G401.6 (cell line): ENCODE results near the gene TLCD3A.
"Not testable (repeated sequence)": the region's sequence is repeated elsewhere in the genome, so short reads cannot be mapped to it uniquely, and the experiment has no call there.

Experiments
- FAIRE-seq: peaks from 2 replicates; lab custom pipeline; 2012; peaks lifted over from hg19 to GRCh38; lab: Jason Lieb, UNC

TLCD3A gene

DNA sequence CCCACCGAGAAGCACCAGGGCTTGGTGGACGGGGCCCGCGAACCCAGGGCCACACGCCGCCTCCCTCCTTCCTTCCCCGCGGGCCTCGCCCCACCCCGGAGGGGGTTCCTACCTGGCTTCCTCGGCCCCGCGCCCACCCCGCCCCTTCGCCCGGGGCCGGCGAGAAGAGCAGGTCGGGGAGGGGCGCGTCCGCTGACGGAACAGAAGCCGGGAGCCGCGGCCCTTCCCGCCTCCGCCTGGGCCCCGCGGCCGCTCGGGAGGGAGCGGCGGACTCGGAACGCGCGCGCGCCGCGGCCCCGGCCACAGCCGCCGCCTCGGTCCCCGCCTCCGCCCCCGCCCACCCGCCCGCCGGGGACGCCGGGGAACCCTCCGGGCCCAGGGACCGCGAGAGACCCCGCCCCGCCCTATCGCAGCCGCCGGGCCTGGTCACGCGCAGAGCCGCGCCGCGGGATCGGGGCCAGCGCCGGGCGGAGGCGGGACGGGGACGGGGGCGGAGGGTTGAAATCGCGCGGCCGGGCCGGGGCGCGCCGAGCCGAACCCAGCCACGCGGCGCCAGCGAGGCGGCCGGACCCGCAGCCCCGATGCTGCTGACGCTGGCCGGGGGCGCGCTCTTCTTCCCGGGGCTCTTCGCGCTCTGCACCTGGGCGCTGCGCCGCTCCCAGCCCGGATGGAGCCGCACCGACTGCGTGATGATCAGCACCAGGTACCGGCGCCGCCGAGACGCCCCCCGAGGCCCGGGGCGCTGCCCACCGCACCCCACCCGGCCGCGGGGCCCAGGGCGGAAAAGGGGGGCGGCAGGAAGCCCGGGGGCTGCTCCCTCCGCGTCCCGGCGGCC lies at the start of gene TLCD3A:
Gene TLCD3A, plus strand, starts transcription at position 530 of the 835 bp plus-strand sequence. Its CDS starts 52 bp downstream, at position 582.
- FAIRE-seq = no peak

DNA sequence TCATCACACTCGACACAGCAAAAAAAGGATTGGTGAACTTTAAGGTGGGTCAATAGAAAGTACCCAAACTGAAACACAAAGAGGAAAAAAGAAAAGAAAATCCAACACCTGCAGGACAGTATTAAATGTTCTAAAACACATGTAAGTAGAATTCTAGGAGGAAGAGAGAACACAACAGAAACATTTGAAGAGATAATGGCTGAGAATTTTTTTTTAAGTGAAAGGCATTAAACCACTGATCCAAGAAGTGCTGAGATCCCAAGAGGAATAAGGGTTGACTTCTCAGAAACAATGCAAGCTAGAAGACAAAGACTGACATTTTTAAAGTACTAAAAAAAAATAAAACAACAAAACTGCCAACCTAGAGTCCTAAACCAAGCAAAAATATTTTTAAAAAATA lies 49.4 kb upstream of the TLCD3A start:
- no peak for FAIRE-seq

GRCh38 chr17:683499-684254 lies 48.7 kb upstream of the TLCD3A start:
- no peak for FAIRE-seq

DNA sequence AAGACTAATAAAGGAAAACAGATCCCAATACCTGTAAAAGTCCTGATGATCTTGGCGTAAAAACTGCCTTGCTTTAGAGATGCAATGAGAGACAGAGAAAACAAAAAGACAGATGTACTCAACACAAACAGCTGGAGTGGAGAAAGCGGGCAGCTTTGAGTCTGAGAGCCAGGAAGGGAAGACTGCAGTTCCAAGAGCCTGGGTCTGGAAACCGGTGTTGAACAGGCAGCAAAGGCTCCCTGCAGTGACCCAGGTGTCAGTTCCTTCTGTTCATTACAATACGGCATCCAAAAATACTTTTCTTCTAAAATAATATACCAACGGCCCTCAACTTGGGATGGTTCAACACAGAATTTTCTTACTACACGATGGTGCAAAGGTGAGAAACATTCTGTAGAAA lies 47.4 kb upstream of the TLCD3A start:
- FAIRE-seq = no peak

- FAIRE-seq = no peak
Observed at GRCh38 chr17:688100-688989, 44.1 kb upstream of the TLCD3A start.

DNA sequence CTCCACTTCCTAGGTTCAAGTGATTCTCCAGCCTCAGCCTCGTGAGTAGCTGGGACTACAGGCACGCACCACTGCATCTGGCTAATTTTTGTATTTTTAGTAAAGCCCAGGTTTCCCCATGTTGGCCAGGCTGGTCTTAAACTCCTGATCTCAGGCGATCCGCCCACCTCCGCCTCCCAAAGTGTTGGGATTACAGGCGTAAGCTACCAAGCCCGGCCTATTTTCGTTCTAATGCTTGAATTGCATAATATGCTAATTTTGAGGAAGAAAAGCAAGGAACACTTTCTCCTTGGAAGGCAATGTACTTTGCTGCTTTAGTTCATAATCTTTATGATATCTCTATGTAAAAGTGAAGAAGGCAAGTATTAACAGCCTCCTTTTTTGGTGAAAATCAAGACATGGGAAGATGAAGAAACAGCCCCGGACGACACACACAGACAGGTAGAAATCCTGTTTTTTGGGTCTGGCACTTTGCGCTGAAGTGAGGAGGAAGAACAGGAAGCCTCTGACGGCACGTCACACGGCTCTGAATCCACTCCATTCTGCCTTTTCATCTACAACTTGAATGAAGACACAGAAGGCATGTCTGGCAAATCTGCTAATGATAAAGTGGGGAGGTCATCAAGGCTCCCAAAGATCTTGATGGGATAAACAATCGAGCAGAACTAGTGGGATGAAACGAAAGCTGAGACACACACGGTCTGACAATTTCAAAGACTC lies 42.7 kb upstream of the TLCD3A start:
- no peak for FAIRE-seq

GRCh38 chr17:690361-690760 lies 42.0 kb upstream of the TLCD3A start:
- no peak for FAIRE-seq

DNA sequence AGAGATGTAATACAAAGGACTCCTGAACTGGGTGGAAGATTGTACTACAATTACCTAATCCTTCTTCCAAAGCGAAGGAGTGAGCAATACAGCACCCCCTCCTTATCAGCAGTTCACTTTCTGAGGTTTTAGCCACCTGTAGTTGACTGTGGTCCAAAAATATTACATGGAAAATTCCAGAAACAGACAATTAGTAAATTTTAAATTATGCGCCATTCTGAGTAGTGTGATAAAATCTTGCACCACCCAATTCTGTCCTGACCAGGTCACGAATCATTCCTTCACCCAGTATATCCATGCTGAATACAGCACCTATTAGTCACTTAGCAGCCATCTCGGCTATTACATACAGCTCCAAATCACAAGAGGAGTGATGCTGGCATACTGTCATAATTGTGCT lies 41.0 kb upstream of the TLCD3A start:
- FAIRE-seq = no peak

DNA sequence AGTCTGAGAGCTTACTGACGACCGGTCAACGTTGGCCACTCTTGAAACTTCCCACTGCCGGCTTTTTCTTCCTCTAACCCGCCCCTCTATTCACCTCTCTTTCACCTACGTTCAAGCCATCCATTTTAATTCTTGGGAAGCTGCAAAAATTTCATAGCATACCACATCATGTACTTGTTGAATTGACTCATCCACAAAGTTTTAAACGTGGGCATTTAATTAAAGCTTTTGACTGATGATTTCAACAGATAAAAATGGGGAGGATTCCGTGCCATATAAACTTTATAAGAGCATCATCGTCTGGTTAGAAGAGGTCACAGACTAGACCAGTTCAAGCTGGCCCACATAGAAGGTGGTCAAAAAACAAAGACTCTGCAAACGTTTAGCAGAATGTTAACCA lies 40.3 kb upstream of the TLCD3A start:
- FAIRE-seq = no peak

DNA sequence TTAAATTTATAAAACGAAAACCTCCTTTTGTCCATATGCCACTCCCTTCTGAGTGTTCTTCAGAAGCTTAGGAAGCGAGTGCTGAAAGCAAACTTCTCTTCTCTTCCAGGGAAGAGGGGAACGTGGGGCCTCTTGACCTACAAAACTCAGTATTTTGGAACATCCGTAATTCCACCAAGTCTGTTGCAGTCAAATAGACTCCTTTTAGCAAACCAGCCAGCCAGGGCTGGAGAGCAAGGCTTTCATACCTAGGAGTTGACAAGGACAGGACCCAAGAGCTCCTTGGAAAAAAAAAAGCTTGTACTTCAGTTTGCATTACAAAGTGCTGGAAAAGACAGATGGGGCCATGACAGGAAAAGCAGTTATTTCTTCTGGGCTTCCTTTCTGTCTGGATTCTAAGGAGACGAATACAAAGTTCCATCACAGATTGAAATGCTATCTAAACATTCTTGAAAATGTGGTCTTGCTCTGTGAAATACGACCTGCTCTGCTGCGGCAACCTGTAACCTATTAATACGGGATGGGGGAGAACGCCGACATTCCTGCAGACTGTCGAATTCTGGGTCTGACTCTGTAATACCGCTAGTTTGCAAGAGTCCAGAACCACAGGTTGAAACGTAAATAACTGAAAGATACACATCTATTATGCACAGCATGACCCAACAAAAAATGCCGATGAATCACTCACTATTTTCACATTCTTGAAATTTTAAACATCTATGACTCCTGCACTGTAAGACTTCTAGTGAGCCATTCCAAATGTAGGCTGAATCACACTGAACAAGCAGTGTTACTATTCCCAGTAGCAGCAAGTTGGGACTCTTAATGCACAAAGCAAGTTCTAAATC lies 38.4 kb upstream of the TLCD3A start:
- peak; percentile 90 for FAIRE-seq

- no peak for FAIRE-seq
Observed at GRCh38 chr17:696369-696768, 36.0 kb upstream of the TLCD3A start.

DNA sequence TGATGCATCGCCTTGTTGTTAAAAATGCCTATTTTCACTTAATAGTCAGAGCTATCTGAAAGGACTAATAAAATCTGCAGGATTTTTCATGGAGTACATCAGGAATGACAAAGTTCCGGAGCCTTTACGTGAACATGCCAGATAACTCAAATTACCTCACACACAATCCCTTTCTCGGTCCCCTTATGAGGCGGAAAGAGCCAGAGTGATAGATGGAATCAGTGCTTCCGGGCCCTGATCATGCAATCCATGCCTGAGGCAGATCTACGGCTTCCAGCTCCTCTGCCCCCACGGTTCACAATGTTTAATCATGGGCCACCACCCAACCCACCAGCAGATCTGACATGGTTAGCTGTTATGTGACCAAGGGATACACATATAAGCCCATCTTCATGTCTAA lies 34.7 kb upstream of the TLCD3A start:
- no peak for FAIRE-seq

DNA sequence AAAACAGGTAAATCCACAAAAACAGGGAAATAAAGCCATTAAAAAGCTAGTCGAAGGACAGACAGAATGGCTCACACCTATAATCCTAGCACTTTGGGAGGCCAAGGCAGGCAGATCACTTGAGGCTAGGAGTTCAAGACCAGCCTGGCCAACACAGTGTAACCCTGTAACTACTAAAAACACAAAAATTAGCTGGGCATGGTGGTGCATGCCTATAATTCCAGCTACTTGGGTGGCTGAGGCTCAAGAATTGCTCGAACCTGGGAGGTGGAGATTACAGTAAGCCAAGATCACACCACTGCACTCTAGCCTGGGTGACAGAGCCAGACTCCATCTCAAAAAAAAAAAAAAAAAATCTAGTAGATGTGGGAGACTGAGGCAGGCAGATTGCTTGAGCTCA lies 34.3 kb upstream of the TLCD3A start:
- not testable (repeated sequence) for FAIRE-seq

DNA sequence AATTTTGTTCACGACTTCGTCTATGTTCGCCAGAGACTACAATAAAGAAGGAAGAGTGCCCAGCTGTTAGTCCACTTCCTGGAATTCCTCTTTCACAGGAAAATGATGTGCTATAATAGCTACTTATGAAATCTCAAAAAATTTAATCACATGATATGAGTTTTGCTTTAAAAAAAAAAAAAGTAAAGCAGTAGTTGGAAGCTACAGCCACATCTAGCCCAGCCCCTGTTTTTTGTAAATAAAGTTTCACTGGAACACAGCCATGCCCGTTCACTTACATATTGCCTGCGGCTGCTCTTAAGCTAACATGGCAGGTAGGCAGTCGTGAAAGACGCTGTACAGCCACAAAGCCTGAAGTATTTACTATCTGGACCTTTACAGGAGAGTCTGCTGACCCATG lies 33.1 kb upstream of the TLCD3A start:
- no peak for FAIRE-seq

- FAIRE-seq = peak; percentile 96
Observed at GRCh38 chr17:700504-701094, 31.8 kb upstream of the TLCD3A start.

DNA sequence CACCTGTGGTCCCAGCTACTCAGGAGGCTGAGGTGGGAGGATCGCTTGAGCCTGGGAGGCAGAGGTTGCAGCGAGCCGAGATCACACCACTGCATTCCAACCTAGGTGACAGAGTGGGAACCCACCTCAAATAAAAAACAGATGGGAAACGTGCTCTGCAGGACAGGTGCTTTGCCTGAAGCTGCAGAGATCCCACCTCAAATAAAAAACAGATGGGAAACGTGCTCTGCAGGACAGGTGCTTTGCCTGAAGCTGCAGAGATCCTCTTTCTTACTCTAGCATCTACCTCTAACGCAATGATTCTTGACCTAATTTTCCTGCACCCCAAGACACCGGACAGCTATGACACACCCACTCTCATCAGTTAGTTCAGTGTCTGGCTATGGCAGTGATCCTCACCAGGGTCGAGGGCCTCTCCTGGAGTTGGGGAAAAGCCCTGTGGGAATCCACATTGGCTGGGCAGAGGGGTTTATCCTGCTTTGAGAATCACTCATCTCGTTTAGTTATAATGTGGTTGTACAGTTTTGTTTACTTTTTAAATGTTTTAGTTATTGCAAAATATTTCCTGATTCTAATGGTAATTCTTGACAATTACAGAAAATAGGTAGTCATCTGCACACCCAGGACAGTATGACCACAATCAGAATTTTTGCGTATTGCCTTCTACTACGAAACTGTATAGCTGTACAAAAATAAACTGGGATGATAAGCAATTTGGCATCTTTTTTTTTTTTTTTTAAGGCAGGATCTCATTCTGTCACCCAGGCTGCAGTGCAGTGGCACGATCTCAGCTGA lies 29.1 kb upstream of the TLCD3A start:
- no peak for FAIRE-seq

GRCh38 chr17:704111-704864 lies 28.1 kb upstream of the TLCD3A start:
- FAIRE-seq = no peak

DNA sequence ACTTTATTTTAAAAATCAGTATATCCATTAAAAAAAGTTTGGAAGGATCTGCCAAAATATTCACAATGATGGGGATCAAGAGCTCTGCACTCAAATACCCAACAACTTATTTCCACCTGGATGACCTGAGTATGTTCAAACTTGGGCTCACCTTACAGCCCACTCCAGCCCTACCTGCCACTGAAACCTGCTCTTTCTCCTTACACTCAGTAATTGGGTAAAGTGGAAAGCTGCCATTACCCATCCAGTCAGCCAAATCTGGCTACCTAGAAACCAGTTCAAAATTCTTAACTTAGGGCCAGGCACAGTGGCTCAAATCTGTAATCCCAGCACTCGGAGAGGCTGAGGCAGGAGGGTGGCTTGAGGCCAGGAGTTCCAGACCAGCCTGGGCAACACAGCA lies 27.4 kb upstream of the TLCD3A start:
- no peak for FAIRE-seq

- FAIRE-seq = no peak
Observed at GRCh38 chr17:705863-706262, 26.5 kb upstream of the TLCD3A start.
